ENCODE data around the gene CASP12. TPM values are rescaled to one million over a fixed set of nuclear protein-coding genes. Genes with fewer than 3 reads are reported as not detected.

CASP12 gene
- total and polyA plus RNA-seq, 2 experiments from 2014 or later: 0.15 TPM; not detected in 1

DNA sequence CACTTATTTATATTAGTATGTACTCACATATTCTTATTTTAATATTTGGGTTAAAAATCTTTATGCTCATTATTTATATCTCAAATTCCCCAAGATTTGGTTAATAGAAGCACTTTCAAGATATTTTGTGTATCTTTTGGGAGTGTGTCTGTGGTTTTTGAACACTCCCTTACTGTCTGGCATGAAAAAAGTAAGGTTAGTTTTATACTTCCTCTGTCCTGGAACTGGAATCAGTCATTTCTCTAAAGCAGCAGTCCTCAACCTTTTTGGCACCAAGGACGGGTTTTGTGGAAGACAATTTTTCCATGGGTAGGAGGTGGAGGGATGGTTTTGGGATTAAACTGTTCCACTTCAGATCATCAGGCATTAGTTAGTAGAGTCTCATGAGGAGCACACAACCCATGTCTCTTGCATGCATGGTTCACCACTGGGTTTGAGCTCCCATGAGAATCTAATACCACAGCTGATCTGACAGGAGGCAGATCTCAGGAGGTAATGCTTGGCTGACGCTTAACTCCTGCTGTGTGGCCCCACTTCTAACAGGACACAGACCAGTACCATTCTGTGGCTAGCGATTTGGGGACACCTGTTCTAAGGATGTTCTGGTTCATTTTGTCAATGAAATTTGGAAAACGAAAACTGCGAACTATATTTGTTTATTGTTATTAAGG lies 60.2 kb downstream of the CASP12 start:
- Histone ChIP-seq H3K27ac (no peak overlapping the region), H3K4me1 (ENCODE audit: low read depth) (no peaks in the 10 kb centered on the region), H3K9me3 (ENCODE audit: low read depth) (no peaks in the 10 kb centered on the region), H3K36me3 (no peaks in the 10 kb centered on the region), H3K27me3 (no peaks in the 10 kb centered on the region), H3K4me3 (no peak overlapping the region)
- no peak for DNase-seq (ENCODE audit: low read depth in 1 of 2, low spot score in 1 of 2)
- no peak for TF ChIP-seq CTCF (IDR thresholded peaks at IDR 0.05; ENCODE audit: low read depth, low read length)

GRCh38 chr11:104836691-104837090 lies 61.6 kb downstream of the CASP12 start:
- no peak for DNase-seq (ENCODE audit: low read depth in 1 of 2, low spot score in 1 of 2)
- Histone ChIP-seq H3K4me3 (no peak overlapping the region), H3K27me3 (no peaks in the 10 kb centered on the region), H3K4me1 (ENCODE audit: low read depth) (no peaks in the 10 kb centered on the region), H3K36me3 (no peaks in the 10 kb centered on the region), H3K27ac (no peak overlapping the region), H3K9me3 (ENCODE audit: low read depth) (no peaks in the 10 kb centered on the region)
- no peak for TF ChIP-seq CTCF (IDR thresholded peaks at IDR 0.05; ENCODE audit: low read depth, low read length)

Other genes with a start within 250 kb of the CASP12 start
- gene CASP4, start 70.1 kb upstream of the CASP12 start, total RNA-seq: not detected in 2 replicates
- gene CASP4, start 70.1 kb upstream of the CASP12 start, polyA plus RNA-seq: 0.78 TPM in 1 of 2 replicates, not detected in the other
- gene CASP5, start 124.7 kb upstream of the CASP12 start, total RNA-seq: not detected in 2 replicates
- not detected in 2 replicates for gene CASP5, start 124.7 kb upstream of the CASP12 start, polyA plus RNA-seq
- not detected in 2 replicates for gene CASP1, start 136.7 kb upstream of the CASP12 start, total RNA-seq
- gene CASP1, start 136.7 kb upstream of the CASP12 start, polyA plus RNA-seq: 0.12 TPM in 1 of 2 replicates, not detected in the other
- not detected in 2 replicates for gene CARD16, start 146.9 kb upstream of the CASP12 start, total RNA-seq
- not detected in 2 replicates for gene CARD16, start 146.9 kb upstream of the CASP12 start, polyA plus RNA-seq
- gene CARD18, start 241.3 kb upstream of the CASP12 start, total RNA-seq: not detected in 2 replicates
- gene CARD18, start 241.3 kb upstream of the CASP12 start, polyA plus RNA-seq: 0.50 and 1.1 TPM in 2 replicates

Measured in cardiac muscle cell (in vitro differentiated cells and primary cell).